Cardiac fibroblast (primary cell): ENCODE measurements around the gene FANCI.

Experiments
- DNase-seq, 2 donors: peaks; one replicate each; pipeline versions ENCODE4 v3.0.0 to v3.0.0-alpha.2; 2010; ENCODE audit warnings: low read depth in 2 of 2
- H3K4me3 ChIP-seq, 2 donors: replicated peaks in 1 of 2; 1 replicate in 1 of 2; 2 replicates in 1 of 2; pipeline ENCODE4 v1.5.1; 2011; ENCODE audit warnings: low read depth in 2 of 2, low read length in 2 of 2, mild to moderate bottlenecking in 2 of 2, moderate library complexity in 1 of 2
- TF ChIP-seq, protein P1 (sequence below): IDR thresholded peaks from one replicate; pipeline ENCODE4 v1.5.1; 2011; ENCODE audit warnings: low read depth, mild to moderate bottlenecking, low read length, inconsistent platforms

FANCI gene

DNA sequence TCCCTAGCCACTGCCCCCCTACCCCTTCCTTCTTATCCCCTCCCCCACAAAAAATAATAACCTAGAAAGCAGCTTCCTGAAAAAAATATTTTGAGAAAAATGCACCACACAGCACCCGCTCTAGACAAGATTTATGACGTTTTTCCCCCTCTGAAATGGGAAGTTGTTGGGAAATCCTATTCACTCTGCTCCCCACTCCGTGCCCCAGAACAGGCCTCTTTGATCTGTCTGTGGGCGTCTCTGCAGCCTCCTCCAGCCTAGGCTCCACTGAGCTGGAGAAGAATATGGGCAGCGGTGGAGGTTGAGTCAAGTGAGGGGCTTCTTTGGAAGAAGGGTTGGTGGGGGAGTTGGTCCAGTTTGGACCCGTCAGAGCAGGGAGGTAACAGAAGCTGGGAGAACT is 119.4 kb downstream of the FANCI start:
- no peak for DNase-seq
- TF ChIP-seq, protein P1, sequence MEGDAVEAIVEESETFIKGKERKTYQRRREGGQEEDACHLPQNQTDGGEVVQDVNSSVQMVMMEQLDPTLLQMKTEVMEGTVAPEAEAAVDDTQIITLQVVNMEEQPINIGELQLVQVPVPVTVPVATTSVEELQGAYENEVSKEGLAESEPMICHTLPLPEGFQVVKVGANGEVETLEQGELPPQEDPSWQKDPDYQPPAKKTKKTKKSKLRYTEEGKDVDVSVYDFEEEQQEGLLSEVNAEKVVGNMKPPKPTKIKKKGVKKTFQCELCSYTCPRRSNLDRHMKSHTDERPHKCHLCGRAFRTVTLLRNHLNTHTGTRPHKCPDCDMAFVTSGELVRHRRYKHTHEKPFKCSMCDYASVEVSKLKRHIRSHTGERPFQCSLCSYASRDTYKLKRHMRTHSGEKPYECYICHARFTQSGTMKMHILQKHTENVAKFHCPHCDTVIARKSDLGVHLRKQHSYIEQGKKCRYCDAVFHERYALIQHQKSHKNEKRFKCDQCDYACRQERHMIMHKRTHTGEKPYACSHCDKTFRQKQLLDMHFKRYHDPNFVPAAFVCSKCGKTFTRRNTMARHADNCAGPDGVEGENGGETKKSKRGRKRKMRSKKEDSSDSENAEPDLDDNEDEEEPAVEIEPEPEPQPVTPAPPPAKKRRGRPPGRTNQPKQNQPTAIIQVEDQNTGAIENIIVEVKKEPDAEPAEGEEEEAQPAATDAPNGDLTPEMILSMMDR: no peak
- H3K4me3 ChIP-seq: no peak overlapping the region

DNA sequence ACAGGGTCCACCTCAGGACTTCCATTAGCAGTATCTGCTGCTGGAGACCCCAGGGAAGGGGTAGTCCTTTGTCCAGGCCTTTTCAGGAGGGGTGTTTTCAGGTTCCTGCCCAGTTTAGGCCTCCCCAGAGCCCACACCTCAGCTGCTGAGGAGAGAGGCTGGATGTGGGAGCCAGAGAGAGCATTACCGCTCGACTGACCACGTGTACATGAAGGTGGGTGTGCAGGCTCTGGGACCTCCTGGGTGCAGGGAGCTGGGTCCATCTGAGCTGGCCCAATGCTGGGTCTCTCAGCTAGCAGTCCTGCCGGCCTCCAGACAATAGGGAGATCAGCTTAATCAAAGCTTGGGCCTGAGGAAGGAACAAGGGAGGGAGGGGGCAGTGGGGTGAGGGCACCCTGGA is 120.0 kb downstream of the FANCI start:
- DNase-seq: no peak
- TF ChIP-seq, protein P1: no peak
- no peak overlapping the region for H3K4me3 ChIP-seq

DNA sequence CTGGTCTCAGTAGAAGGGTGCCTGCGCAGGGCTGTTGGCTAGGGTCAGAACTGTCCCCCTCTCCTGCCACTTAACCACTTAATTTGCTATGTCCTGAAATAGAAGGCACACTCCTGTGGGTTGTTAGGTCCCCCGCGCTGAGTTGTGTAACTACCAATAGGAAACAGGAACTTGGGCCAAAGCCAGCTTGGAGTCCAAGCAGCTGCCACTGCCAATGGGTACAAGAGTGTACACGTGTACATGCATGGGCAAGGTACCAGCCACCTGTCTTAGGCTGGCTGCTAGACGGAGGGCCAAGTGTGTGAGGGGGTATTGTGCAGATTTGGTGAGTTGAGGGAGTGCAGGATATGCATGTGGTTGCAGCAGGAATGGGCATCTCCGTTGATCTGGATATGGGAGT is 120.6 kb downstream of the FANCI start:
- TF ChIP-seq, protein P1: no peak
- DNase-seq: no peak
- no peak overlapping the region for H3K4me3 ChIP-seq

DNA sequence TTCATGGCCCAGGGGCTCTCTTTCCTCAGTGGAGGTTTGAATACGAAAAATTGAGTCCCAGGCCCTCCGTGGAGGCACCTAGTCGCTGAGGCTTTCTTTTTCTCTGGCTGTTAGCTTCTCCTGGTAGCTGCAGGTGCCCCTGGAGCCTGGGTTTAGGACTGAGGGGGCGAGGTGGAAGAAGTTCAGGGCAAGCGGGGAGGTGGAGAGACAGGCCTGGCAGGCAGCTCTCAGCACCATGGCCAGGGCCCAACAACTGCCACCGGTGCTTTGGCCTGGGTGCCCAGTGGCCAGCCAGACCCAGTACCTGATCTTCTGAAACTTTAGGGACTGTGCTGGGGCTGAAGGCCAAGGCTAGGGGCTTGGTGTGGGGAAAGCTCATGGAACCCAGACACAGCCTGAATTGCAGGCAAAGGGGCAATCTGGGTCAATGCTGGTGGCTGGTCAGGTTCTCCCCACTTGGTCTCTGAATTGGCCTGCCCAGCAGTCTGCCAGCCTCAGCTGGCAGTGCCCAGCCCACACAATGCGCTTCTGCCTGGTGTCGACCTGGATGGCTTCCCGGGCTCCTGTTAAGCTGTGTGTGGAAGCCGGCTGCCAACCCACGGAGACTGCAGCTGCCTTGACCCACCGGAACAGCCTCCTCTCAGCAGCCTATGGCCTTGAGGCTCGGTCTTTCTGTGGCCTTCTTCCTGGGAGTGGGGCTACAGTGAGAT is 121.1 kb downstream of the FANCI start:
- no peak for DNase-seq
- H3K4me3 ChIP-seq: no peak overlapping the region
- TF ChIP-seq, protein P1: no peak

DNA sequence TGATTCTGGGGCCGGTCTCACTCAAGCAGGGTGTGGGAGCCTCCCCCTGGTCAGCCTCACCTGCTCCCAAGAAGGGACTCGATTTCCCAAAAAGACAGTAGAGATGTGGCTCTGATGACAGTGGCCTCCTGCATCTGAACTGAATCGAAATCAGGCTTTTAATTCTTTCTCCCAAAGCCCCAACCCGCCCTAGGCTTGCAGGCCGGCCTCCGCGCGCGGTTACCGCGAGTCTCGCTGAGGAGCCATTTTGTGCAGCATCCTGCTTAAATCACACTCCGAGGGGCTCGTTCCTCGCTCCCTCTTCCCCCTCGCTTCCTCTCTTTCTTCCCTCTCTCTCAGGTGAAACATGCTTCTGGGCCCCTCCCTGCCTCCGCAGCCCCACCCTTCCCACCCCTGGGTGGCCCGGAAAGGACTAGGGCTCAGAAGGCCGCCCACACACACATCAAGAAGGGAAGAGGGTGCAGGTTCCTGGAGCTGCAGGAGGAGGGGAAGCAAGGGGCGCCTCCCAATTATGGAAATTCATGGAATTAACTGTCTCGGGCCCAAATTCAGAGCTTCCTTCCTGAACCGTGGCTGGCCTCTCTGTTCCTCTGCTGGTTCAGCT is 121.8 kb downstream of the FANCI start:
- TF ChIP-seq, protein P1: no peak
- H3K4me3 ChIP-seq: no peak overlapping the region
- DNase-seq: no peak
